DMS153 treated with DMSO at 0.1 percent for 48 hours (cell line): Measurements from ENCODE around the gene CCDC34.
"Not testable (repeated sequence)": the region's sequence is repeated elsewhere in the genome, so short reads cannot be mapped to it uniquely, and the experiment has no call there.

ENCODE experiments used
- DNase-seq: peaks from one replicate; lab custom pipeline; 2025; ENCODE audit not compliant: unreplicated experiment; lab: John Stamatoyannopoulos, UW

Gene CCDC34

GRCh38 chr11:27328614-27329013 lies 34.4 kb downstream of the CCDC34 start:
- no peak for DNase-seq

- not testable (repeated sequence) for DNase-seq
Observed at GRCh38 chr11:27327064-27327463, 36.0 kb downstream of the CCDC34 start.

- DNase-seq: not testable (repeated sequence)
Observed at GRCh38 chr11:27322196-27322595, 40.8 kb downstream of the CCDC34 start.

GRCh38 chr11:27321340-27321739 lies 41.7 kb downstream of the CCDC34 start:
- DNase-seq: not testable (repeated sequence)

GRCh38 chr11:27319072-27319471 lies 43.9 kb downstream of the CCDC34 start:
- no peak for DNase-seq

- DNase-seq: no peak
Observed at GRCh38 chr11:27317751-27318150, 45.3 kb downstream of the CCDC34 start.

GRCh38 chr11:27315836-27316235 lies 47.2 kb downstream of the CCDC34 start:
- no peak for DNase-seq

GRCh38 chr11:27313157-27313821 lies 49.7 kb downstream of the CCDC34 start:
- DNase-seq: no peak

GRCh38 chr11:27312110-27312509 lies 50.9 kb downstream of the CCDC34 start:
- DNase-seq: no peak

- DNase-seq: no peak
Observed at GRCh38 chr11:27310707-27311106, 52.3 kb downstream of the CCDC34 start.

- no peak for DNase-seq
Observed at GRCh38 chr11:27310182-27310581, 52.8 kb downstream of the CCDC34 start.

GRCh38 chr11:27309046-27309445 lies 54.0 kb downstream of the CCDC34 start:
- DNase-seq: no peak

- DNase-seq: no peak
Observed at GRCh38 chr11:27307232-27307631, 55.8 kb downstream of the CCDC34 start.

GRCh38 chr11:27305751-27306150 lies 57.3 kb downstream of the CCDC34 start:
- DNase-seq: no peak

- DNase-seq: no peak
Observed at GRCh38 chr11:27304514-27304913, 58.5 kb downstream of the CCDC34 start.

- DNase-seq: no peak
Observed at GRCh38 chr11:27303903-27304302, 59.1 kb downstream of the CCDC34 start.

GRCh38 chr11:27300974-27301373 lies 62.0 kb downstream of the CCDC34 start:
- no peak for DNase-seq

GRCh38 chr11:27297616-27298015 lies 65.4 kb downstream of the CCDC34 start:
- DNase-seq: no peak

GRCh38 chr11:27296497-27296896 lies 66.5 kb downstream of the CCDC34 start:
- peak; percentile 38 for DNase-seq

GRCh38 chr11:27295928-27296327 lies 67.1 kb downstream of the CCDC34 start:
- no peak for DNase-seq

- peak; percentile 42 for DNase-seq
Observed at GRCh38 chr11:27294654-27295053, 68.4 kb downstream of the CCDC34 start.

- DNase-seq: no peak
Observed at GRCh38 chr11:27293515-27294417, 69.2 kb downstream of the CCDC34 start.
